Body of pancreas (tissue), 4 donors: ENCODE results near the gene EXOC5.

ENCODE experiments used
- POLR2A ChIP-seq, 3 donors: fragments of 450-650 bp; IDR thresholded peaks; one replicate each; pipeline ENCODE4 v1.6.1; 2016; ENCODE audit warnings: antibody characterized with exemption in 3 of 3, mild to moderate bottlenecking in 2 of 3
- TF ChIP-seq, protein P1 (sequence below), 7 experiments: fragments of 450-650 bp in 4 of 7; fragments of 200-600 bp in 3 of 7; sonication (generic) in 3 of 7; IDR thresholded peaks; one replicate each; pipeline ENCODE4 v1.5.1; 2016 to 2019; ENCODE audit warnings: antibody characterized with exemption in 7 of 7

GRCh38 chr14:57268161-57269069 lies at the start of gene EXOC5, which contains the start of gene AP5M1:
- TF ChIP-seq, protein P1, sequence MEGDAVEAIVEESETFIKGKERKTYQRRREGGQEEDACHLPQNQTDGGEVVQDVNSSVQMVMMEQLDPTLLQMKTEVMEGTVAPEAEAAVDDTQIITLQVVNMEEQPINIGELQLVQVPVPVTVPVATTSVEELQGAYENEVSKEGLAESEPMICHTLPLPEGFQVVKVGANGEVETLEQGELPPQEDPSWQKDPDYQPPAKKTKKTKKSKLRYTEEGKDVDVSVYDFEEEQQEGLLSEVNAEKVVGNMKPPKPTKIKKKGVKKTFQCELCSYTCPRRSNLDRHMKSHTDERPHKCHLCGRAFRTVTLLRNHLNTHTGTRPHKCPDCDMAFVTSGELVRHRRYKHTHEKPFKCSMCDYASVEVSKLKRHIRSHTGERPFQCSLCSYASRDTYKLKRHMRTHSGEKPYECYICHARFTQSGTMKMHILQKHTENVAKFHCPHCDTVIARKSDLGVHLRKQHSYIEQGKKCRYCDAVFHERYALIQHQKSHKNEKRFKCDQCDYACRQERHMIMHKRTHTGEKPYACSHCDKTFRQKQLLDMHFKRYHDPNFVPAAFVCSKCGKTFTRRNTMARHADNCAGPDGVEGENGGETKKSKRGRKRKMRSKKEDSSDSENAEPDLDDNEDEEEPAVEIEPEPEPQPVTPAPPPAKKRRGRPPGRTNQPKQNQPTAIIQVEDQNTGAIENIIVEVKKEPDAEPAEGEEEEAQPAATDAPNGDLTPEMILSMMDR (IDR thresholded peaks at IDR 0.05) = peak in 3 of 7 experiments; percentile 5 to 19 (median 18)
- TF ChIP-seq POLR2A (IDR thresholded peaks at IDR 0.05) = peak; percentile 62 to 78 (median 77)
